HCT116 (cell line): Measurements from ENCODE around the gene SLC29A1. TPM values are rescaled to one million over a fixed set of nuclear protein-coding genes. Genes with fewer than 3 reads are reported as not detected.

Experiments
- ATAC-seq: fragments of 200-7000 bp; cut with Tn5 transposase; 2 replicates; pipeline ENCODE4 v1.9.1; 2020; ENCODE audit warnings: mild to moderate bottlenecking, moderate library complexity
- BruUV-seq: library from RNA; stranded (reverse); fragments of 400-500 nt; replicated peaks from 2 replicates; lab custom pipeline; 2021; lab: Mats Ljungman, UMichigan
- CTCF ChIA-PET: fragments of 300-600 bp; sonication (Branson Sonifier 250); formaldehyde crosslinking; loops from one replicate; lab custom pipeline; 2021; ENCODE audit warnings: antibody characterized with exemption; lab: Charles Lee
- POLR2A ChIA-PET: fragments of 300-600, 350-600 bp; sonication (Branson Sonifier 250); formaldehyde crosslinking; loops from one replicate; lab custom pipeline; 2021; ENCODE audit warnings: antibody characterized with exemption; lab: Charles Lee
- RAD21 ChIA-PET, 2 experiments: fragments of 300-600 bp; sonication (Branson Sonifier 250); formaldehyde crosslinking; loops; one replicate each; lab custom pipeline; 2023; ENCODE audit warnings: low total read pairs in 2 of 2; ENCODE audit not compliant: uncharacterized antibody in 2 of 2, unreplicated experiment in 2 of 2, low non-redundant PET in 1 of 2; lab: Charles Lee
- DNase-seq: peaks from one replicate; pipeline ENCODE4 v3.0.0-alpha.2; 2010; ENCODE audit warnings: low read depth, low spot score
- H2AFZ ChIP-seq: fragments of 200-600 bp; shearing (Covaris generic), sonication (generic); 2 replicates; pipeline ENCODE4 v1.6.1; 2017; ENCODE audit warnings: low read depth, mixed run types, mixed read lengths, antibody characterized with exemption, low read length; ENCODE audit not compliant: poor library complexity, severe bottlenecking
- H3K27ac ChIP-seq: 2 replicates; pipeline ENCODE4 v1.5.1; 2012; ENCODE audit warnings: low read depth, low read length
- H3K27me3 ChIP-seq: fragments of 200-600 bp; sonication (generic); 2 replicates; pipeline ENCODE4 v1.6.1; 2016; ENCODE audit warnings: mixed run types, low read length, mixed read lengths; ENCODE audit not compliant: insufficient read depth
- H3K36me3 ChIP-seq, 2 experiments: fragments of 200-500 bp in 1 of 2; fragments of 200-600 bp in 1 of 2; sonication (Bioruptor generic) in 1 of 2; sonication (generic) in 1 of 2; 2 replicates each; pipeline versions ENCODE4 v1.5.1 to v1.6.1; 2014 to 2016; ENCODE audit warnings: low read length in 2 of 2, inconsistent platforms in 1 of 2, mixed read lengths in 1 of 2, mixed run types in 1 of 2; ENCODE audit not compliant: insufficient read depth in 2 of 2, control insufficient read depth in 1 of 2
- H3K4me1 ChIP-seq, 2 experiments: fragments of 200-600 bp in 1 of 2; sonication (generic) in 1 of 2; 2 replicates each; pipeline versions ENCODE4 v1.5.1 to v1.6.1; 2012 to 2017; ENCODE audit warnings: low read length in 2 of 2, inconsistent platforms in 1 of 2, mild to moderate bottlenecking in 1 of 2, mixed read lengths in 1 of 2, mixed run types in 1 of 2, moderate library complexity in 1 of 2; ENCODE audit not compliant: insufficient read depth in 2 of 2, control insufficient read depth in 1 of 2
- H3K4me2 ChIP-seq: fragments of 200-600 bp; sonication (generic); 2 replicates; pipeline ENCODE4 v1.6.1; 2017; ENCODE audit warnings: mixed run types, low read length, mixed read lengths
- H3K4me3 ChIP-seq, 2 experiments: fragments of 200-600 bp in 1 of 2; sonication (generic) in 1 of 2; replicated peaks in 1 of 2; 2 replicates each; pipeline ENCODE4 v1.5.1; 2011 to 2016; ENCODE audit warnings: low read length in 2 of 2, control low read depth in 1 of 2, low read depth in 1 of 2, mild to moderate bottlenecking in 1 of 2, mixed read lengths in 1 of 2, mixed run types in 1 of 2
- H3K79me2 ChIP-seq: fragments of 200-600 bp; sonication (generic); 2 replicates; pipeline ENCODE4 v1.6.1; 2017; ENCODE audit warnings: mild to moderate bottlenecking, mixed run types, low read length, moderate library complexity, mixed read lengths; ENCODE audit not compliant: insufficient read depth
- H3K9ac ChIP-seq: fragments of 200-600 bp; sonication (generic); 2 replicates; pipeline ENCODE4 v1.6.1; 2016; ENCODE audit warnings: low read length, mixed read lengths
- H3K9me2 ChIP-seq: fragments of 200-600 bp; sonication (generic), shearing (Covaris generic); 2 replicates; pipeline ENCODE4 v1.6.1; 2017; ENCODE audit warnings: mixed run types, mild to moderate bottlenecking, moderate library complexity; ENCODE audit not compliant: insufficient read depth
- H3K9me3 ChIP-seq, 2 experiments: fragments of 200-500 bp in 1 of 2; fragments of 200-600 bp in 1 of 2; sonication (Bioruptor generic) in 1 of 2; sonication (generic) in 1 of 2; 2 replicates each; pipeline ENCODE4 v1.6.1; 2014 to 2017; ENCODE audit warnings: low read length in 2 of 2, mixed read lengths in 2 of 2, inconsistent platforms in 1 of 2, low read depth in 1 of 2, mild to moderate bottlenecking in 1 of 2, mixed run types in 1 of 2, moderate library complexity in 1 of 2; ENCODE audit not compliant: control insufficient read depth in 1 of 2, insufficient read depth in 1 of 2
- H4K20me1 ChIP-seq: fragments of 200-600 bp; sonication (generic), shearing (Covaris generic); 2 replicates; pipeline ENCODE4 v1.6.1; 2017; ENCODE audit warnings: mixed run types, mild to moderate bottlenecking, moderate library complexity; ENCODE audit not compliant: insufficient read depth
- CBX3 ChIP-seq: IDR thresholded peaks from 2 replicates; pipeline ENCODE4 v1.6.1; 2012; ENCODE audit warnings: low read depth
- CEBPB ChIP-seq: IDR thresholded peaks from 2 replicates; pipeline ENCODE4 v1.6.1; 2012; ENCODE audit warnings: low read depth
- EGR1 ChIP-seq: IDR thresholded peaks from 2 replicates; pipeline ENCODE4 v1.6.1; 2012; ENCODE audit warnings: low read depth
- ELF1 ChIP-seq: IDR thresholded peaks from 2 replicates; pipeline ENCODE4 v1.6.1; 2012; ENCODE audit warnings: low read depth, borderline replicate concordance
- EZH2 ChIP-seq: fragments of 200-600 bp; sonication (generic); IDR thresholded peaks from 2 replicates; pipeline ENCODE4 v1.6.1; 2017; ENCODE audit warnings: antibody characterized with exemption, mixed run types
- EZH2phosphoT487 ChIP-seq: fragments of 200-600 bp; IDR thresholded peaks from 2 replicates; pipeline ENCODE4 v1.6.1; 2018; ENCODE audit warnings: antibody characterized with exemption, borderline replicate concordance
- FOSL1 ChIP-seq: IDR thresholded peaks from 2 replicates; pipeline ENCODE4 v1.6.1; 2012; ENCODE audit warnings: low read depth
- MAX ChIP-seq: IDR thresholded peaks from 2 replicates; pipeline ENCODE4 v1.6.1; 2012
- POLR2A ChIP-seq: IDR thresholded peaks from 2 replicates; pipeline ENCODE4 v1.7.0; 2011; ENCODE audit warnings: borderline replicate concordance; ENCODE audit not compliant: insufficient read depth, insufficient read length; ENCODE audit errors: extremely low read depth
- RAD21 ChIP-seq: IDR thresholded peaks from 2 replicates; pipeline ENCODE4 v1.6.1; 2012; ENCODE audit warnings: low read depth, mild to moderate bottlenecking
- SIN3A ChIP-seq: IDR thresholded peaks from 2 replicates; pipeline ENCODE4 v1.6.1; 2012; ENCODE audit warnings: low read depth
- SP1 ChIP-seq: IDR thresholded peaks from 2 replicates; pipeline ENCODE4 v1.6.1; 2012; ENCODE audit warnings: low read depth
- SRF ChIP-seq: IDR thresholded peaks from 2 replicates; pipeline ENCODE4 v1.6.1; 2012; ENCODE audit warnings: low read depth
- TCF7L2 ChIP-seq: IDR thresholded peaks from 2 replicates; pipeline ENCODE4 v1.7.0; 2011; ENCODE audit warnings: borderline replicate concordance, inconsistent platforms; ENCODE audit not compliant: insufficient read depth, insufficient read length; ENCODE audit errors: extremely low read depth
- YY1 ChIP-seq: IDR thresholded peaks from 2 replicates; pipeline ENCODE4 v1.6.1; 2011; ENCODE audit warnings: low read length, low read depth, moderate library complexity, mild to moderate bottlenecking; ENCODE audit not compliant: insufficient replicate concordance; ENCODE audit errors: extremely low read depth
- ZFX ChIP-seq: fragments of 450-650 bp; IDR thresholded peaks from 2 replicates; pipeline ENCODE4 v1.6.1; 2017
- ZNF274 ChIP-seq: fragments of 200-500 bp; sonication (Bioruptor generic); IDR thresholded peaks from 2 replicates; pipeline ENCODE4 v1.6.1; 2014; ENCODE audit warnings: mild to moderate bottlenecking, low read depth, low read length, inconsistent platforms
- intact Hi-C: fragments of 100-400 bp; cut with micrococcal nuclease; formaldehyde crosslinking; loops from 2 replicates; pipeline ENCODE4 v1.10.0; 2022
- total RNA-seq: library from RNA; stranded (reverse); gene quantifications from one replicate; pipeline ENCODE4 v1.2.1, GENCODE V29; 2021; ENCODE audit not compliant: unreplicated experiment
- TF ChIP-seq, protein P1 (sequence below): IDR thresholded peaks from 2 replicates; pipeline ENCODE4 v1.6.1; 2011; ENCODE audit warnings: mild to moderate bottlenecking, low read length, moderate library complexity; ENCODE audit not compliant: insufficient replicate concordance; ENCODE audit errors: extremely low read depth
- TF ChIP-seq, protein P2 (sequence below), 3 experiments: fragments of 200-600 bp in 1 of 3; sonication (generic) in 1 of 3; IDR thresholded peaks in 2 of 3; conservative IDR thresholded peaks in 1 of 3; 2 replicates each; pipeline ENCODE4 v1.5.1; 2012 to 2017; ENCODE audit warnings: low read depth in 2 of 3, low read length in 2 of 3, antibody characterized with exemption in 1 of 3, borderline replicate concordance in 1 of 3, control low read depth in 1 of 3, mild to moderate bottlenecking in 1 of 3, mixed read lengths in 1 of 3, mixed run types in 1 of 3, moderate library complexity in 1 of 3; ENCODE audit not compliant: insufficient read depth in 1 of 3

SLC29A1 gene
- total RNA-seq, 1 experiment from 2014 or later = 67.6 TPM

DNA sequence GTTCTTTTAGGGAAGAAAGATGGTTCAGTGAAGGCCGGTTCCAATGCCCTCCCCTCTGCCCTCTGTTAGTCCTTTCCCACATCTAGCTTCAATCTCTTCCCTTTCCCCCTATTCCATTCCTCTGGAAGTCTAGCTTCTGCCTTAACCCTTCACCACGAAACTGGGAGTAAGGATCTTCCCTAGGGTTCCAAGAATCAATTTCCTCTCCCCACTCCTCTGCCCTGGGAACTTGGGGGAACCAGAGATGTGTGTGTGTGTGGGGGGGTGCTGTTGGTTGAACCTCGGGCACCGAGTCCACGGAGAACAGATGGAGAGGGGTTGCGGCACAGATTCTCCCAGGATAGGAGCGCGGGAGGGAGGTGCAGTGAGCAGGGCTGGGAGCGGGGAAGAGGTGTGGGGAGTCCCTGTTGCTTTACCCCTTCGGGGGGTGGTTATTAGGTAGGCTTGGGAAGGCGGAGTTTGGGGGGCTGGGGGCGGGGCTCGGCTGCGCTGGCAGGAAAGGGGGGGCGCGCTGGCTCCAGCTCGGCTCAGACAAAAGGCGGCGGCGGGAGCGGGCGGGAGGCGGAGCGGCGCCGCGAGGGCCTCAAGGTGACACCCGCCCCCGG, 46.6 kb downstream of the SLC29A1 start, which contains the start of gene TMEM151B:
TSS of gene TMEM151B (plus strand) at position 530 of the 605 bp plus-strand sequence. CDS start 293 bp downstream, outside the sequence.
- ChIA-PET CTCF (interaction anchor here (1.4 to 2.1 kb wide), 2 partner anchors 9 to 43 kb away, joined by 4 to 7 read pairs; partner anchors contain the start of gene AARS2), POLR2A (no interaction called here)
- no peak for ATAC-seq

More for the DNA sequence above, 46.6 kb downstream of the SLC29A1 start, which contains the start of gene TMEM151B:
- intact Hi-C loops = loop anchor here (5.0 kb wide), 1 partner anchor 187 kb away; no protein-coding TSS in a partner anchor
- no peaks in the 10 kb centered on the region for H3K9me2 ChIP-seq
- DNase-seq = no peak
- no peak within 1 kb of the TSS for H3K27ac ChIP-seq
- H3K27me3 ChIP-seq = no peaks in the 10 kb centered on the region
- no TSS peak for BruUV-seq
- RAD21 ChIA-PET = no interaction called here
- TF ChIP-seq RAD21 (no peak), FOSL1 (no peak), YY1 (no peak), TCF7L2 (no peak), CEBPB (no peak), POLR2A (no peak), ZNF274 (no peak), SRF (no peak), CBX3 (no peak), SP1 (no peak), EZH2 (no peak), MAX (no peak), EZH2phosphoT487 (no peak), ZFX (no peak), ELF1 (no peak), SIN3A (no peak), EGR1 (no peak)
- TF ChIP-seq, protein P1, sequence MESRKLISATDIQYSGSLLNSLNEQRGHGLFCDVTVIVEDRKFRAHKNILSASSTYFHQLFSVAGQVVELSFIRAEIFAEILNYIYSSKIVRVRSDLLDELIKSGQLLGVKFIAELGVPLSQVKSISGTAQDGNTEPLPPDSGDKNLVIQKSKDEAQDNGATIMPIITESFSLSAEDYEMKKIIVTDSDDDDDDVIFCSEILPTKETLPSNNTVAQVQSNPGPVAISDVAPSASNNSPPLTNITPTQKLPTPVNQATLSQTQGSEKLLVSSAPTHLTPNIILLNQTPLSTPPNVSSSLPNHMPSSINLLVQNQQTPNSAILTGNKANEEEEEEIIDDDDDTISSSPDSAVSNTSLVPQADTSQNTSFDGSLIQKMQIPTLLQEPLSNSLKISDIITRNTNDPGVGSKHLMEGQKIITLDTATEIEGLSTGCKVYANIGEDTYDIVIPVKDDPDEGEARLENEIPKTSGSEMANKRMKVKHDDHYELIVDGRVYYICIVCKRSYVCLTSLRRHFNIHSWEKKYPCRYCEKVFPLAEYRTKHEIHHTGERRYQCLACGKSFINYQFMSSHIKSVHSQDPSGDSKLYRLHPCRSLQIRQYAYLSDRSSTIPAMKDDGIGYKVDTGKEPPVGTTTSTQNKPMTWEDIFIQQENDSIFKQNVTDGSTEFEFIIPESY = no peak
- TF ChIP-seq, protein P2, sequence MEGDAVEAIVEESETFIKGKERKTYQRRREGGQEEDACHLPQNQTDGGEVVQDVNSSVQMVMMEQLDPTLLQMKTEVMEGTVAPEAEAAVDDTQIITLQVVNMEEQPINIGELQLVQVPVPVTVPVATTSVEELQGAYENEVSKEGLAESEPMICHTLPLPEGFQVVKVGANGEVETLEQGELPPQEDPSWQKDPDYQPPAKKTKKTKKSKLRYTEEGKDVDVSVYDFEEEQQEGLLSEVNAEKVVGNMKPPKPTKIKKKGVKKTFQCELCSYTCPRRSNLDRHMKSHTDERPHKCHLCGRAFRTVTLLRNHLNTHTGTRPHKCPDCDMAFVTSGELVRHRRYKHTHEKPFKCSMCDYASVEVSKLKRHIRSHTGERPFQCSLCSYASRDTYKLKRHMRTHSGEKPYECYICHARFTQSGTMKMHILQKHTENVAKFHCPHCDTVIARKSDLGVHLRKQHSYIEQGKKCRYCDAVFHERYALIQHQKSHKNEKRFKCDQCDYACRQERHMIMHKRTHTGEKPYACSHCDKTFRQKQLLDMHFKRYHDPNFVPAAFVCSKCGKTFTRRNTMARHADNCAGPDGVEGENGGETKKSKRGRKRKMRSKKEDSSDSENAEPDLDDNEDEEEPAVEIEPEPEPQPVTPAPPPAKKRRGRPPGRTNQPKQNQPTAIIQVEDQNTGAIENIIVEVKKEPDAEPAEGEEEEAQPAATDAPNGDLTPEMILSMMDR (IDR thresholded peaks at IDR 0.05 in 2 of 3, conservative IDR thresholded peaks at IDR 0.05 in 1 of 3; ENCODE audit: borderline replicate concordance in 1 of 3, insufficient read depth in 1 of 3, low read depth in 2 of 3, low read length in 2 of 3) = no peak
- H3K4me1 ChIP-seq = peaks cover 0 to 8% of the 10 kb centered on the region in 2 experiments; a peak in 2 of 4 replicates
- H4K20me1 ChIP-seq = no peaks in the 10 kb centered on the region
- H3K4me2 ChIP-seq = no peak within 1 kb of the TSS
- no peak within 1 kb of the TSS for H2AFZ ChIP-seq
- H3K9ac ChIP-seq = no peak within 1 kb of the TSS
- H3K4me3 ChIP-seq = no peak within 1 kb of the TSS
- no peaks in the 10 kb centered on the region for H3K9me3 ChIP-seq
- no peaks in the 10 kb centered on the region for H3K79me2 ChIP-seq
- no peaks in the 10 kb centered on the region for H3K36me3 ChIP-seq
